OCI-LY7 (cell line): ENCODE data around the gene SLC29A2.

Source experiments
- EZH2phosphoT487 ChIP-seq: fragments of 200-600 bp; sonication (generic); IDR thresholded peaks from 2 replicates; pipeline ENCODE4 v1.6.1; 2018; ENCODE audit warnings: low read depth, borderline replicate concordance, mild to moderate bottlenecking, mixed run types, antibody characterized with exemption, low read length, moderate library complexity, mixed read lengths
- TF ChIP-seq, protein P1 (sequence below): fragments of 200-600 bp; sonication (generic); conservative IDR thresholded peaks from 2 replicates; pipeline ENCODE4 v1.5.1; 2014; ENCODE audit warnings: mild to moderate bottlenecking, antibody characterized with exemption, low read length, moderate library complexity, mixed read lengths

GRCh38 chr11:66367561-66368312 is 3.8 kb downstream of the SLC29A2 start:
- TF ChIP-seq, protein P1, sequence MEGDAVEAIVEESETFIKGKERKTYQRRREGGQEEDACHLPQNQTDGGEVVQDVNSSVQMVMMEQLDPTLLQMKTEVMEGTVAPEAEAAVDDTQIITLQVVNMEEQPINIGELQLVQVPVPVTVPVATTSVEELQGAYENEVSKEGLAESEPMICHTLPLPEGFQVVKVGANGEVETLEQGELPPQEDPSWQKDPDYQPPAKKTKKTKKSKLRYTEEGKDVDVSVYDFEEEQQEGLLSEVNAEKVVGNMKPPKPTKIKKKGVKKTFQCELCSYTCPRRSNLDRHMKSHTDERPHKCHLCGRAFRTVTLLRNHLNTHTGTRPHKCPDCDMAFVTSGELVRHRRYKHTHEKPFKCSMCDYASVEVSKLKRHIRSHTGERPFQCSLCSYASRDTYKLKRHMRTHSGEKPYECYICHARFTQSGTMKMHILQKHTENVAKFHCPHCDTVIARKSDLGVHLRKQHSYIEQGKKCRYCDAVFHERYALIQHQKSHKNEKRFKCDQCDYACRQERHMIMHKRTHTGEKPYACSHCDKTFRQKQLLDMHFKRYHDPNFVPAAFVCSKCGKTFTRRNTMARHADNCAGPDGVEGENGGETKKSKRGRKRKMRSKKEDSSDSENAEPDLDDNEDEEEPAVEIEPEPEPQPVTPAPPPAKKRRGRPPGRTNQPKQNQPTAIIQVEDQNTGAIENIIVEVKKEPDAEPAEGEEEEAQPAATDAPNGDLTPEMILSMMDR: no peak
- no peak for TF ChIP-seq EZH2phosphoT487
